Measurements from ENCODE around the gene FAM120A.

- TF ChIP-seq POLR2A (IDR thresholded peaks at IDR 0.05; ENCODE audit: low read length) (no peak), GATA1 (IDR thresholded peaks at IDR 0.05; ENCODE audit: low read depth, low read length) (no peak)
Observed at GRCh38 chr9:93577975-93578682, 126.6 kb downstream of the FAM120A start.
